ENCODE results near the gene ROR2.

ROR2 gene

DNA sequence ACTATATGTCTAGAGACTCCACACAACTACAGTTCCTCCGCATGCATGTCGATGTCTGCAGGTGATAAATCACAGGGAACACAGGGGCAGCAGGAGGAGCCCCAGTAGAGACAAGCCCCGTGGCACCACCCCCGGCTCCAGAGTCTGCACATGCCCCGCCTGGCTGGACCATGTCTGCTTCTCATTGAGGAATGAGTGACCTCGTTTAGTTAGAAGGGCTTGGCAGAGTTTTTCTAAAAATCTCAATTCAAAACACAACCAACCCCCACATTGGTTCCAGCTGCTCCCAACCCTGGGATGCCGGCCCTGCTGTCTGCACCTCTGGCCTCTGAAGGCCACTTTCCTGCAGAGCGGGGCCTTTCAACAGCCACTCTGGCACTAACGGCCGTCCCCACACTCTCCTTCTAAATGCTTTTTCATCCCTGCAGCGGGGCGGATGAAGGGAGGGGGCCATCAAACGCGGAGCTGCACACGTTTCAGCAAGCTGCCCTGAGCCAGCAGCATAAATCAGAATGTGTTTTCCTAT is 106.3 kb downstream of the ROR2 start:
- DNase-seq (ENCODE audit: low read depth in 3 of 3, low spot score in 1 of 3): no peak

DNA sequence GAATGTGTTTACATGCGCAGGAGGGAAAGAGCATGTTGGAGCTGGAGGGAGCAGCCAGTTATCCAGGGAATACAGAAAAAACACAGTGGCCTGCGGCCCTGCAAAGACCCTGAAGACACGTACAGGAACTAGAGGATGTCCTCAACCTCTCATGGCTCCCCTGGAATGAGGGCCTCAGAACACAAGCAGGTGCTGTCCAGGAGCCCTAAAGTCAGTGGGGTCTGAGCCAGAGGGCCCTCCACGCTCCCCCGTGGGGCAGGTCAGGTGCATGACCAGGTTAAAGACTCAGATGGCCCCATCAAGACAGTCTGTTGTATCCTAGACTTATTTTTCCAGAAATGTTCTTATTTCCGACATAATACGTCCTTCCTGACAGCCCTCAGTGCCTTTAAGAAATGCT is 106.9 kb downstream of the ROR2 start:
- no peak for DNase-seq (ENCODE audit: low read depth in 3 of 3, low spot score in 1 of 3)

DNA sequence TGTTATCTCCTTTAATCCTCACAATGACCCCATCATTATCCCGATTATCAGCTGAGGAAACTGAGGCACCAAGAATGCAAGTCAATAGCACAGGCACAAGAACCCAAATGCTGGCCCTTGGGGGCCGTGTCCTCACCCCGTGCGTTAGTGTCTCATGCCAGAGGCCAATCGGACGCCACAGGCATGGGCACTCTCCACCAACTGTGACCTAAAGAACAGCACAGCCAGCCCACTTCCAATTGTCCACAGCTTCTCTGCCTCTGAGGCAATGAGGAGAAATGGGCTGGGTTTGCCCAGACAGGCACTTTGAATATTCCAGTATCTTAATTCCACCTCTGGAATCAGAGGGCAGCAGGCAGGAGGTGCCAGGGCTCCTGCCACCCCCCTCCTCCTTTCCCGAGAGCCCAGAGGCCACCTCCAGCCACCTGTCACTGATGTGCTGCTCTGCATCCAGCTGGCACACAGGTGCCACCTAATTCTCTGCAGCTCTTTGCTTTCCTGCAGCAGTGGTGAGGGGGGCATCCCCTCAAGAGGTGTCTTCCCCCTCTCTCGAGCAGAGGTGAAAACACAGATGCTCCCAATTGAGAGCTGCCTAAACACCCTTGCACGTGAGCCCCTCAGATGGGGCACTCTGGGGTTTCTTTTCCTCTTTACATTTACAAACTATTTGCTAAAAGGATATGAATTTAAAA is 107.5 kb downstream of the ROR2 start:
- DNase-seq (ENCODE audit: low read depth in 3 of 3, low spot score in 1 of 3): no peak

DNA sequence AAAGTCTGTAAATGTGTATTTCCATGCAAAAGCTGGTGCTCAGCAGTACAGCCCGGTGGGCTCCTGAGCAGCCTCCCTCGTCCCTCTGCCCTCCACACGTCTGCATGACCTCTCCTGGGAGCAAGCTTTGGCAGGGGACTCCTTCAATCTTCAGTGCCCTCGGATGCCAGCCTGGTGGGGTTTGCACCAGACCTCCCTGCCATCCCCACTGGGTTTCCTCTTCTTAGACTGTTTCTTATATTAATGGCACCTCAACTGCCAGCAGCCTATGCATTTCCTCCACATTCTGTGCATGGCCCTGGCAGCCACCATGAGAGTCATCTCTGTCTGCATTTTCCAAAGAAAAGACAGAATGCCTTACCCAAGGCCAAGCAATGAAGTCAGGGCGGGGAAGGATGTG is 108.4 kb downstream of the ROR2 start:
- no peak for DNase-seq (ENCODE audit: low read depth in 3 of 3, low spot score in 1 of 3)

DNA sequence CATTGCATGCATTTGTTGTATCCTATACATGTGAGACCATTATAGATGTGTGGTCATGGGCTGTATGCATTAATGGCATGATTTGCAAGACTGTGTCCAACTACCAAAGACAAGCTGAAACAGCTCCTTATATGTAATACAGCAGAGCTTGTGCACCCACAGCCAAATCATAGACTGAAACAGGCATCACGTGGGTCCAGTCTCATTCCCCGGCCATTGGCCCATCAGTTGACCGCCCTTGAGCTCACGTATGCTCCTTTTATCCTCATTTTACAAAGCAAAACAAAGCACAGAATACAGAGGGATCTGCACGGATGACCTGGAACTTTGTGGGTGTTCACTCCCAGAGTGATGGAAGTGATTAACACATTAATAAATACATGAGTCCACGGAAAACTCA is 109.1 kb downstream of the ROR2 start:
- no peak for DNase-seq (ENCODE audit: low read depth in 3 of 3, low spot score in 1 of 3)

DNA sequence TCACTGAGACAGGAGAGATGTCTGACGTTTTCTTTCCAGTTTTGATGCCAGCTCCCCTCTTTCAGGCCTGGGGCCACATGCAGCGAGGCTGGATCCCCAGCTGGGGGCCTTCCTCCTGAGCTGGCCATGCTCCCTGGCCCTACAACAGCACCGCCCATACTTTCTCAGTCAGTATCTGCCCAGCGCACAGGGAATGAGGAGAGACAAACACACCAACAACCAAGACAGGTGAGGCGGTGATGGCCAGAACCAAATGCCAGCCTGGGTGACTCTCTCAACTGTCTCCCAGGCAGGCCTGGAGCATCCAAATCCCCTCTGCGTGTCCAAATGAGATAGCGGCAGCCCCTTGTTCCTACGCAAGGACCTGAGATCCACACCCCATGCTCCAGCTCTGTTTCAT is 109.6 kb downstream of the ROR2 start:
- DNase-seq (ENCODE audit: low read depth in 3 of 3, low spot score in 1 of 3): no peak

DNA sequence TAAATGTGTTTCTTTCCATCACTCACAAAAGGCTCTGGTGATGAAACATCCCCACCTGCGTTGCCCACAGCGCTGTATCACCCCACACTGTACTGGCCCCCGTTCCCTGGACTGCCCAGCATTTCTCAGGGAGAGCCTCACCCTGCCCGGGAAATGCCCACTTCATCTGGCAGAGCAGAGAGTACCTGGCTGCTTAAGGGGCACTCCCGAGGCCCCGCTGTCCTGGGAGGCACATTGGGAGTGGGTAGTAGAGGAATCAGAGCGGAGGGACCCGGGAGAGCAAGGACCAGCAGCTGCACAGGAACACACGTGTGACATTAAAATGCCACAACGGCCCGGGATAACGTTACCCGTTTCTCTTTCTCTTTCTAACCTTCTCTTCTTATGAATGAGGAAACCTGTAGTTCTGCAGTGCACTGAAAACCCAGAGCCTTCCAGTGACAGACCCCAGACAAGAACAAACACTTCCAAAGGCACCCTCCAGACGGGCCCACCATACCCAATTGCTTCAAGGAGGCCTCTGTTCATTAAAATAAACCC is 110.0 kb downstream of the ROR2 start:
- no peak for DNase-seq (ENCODE audit: low read depth in 3 of 3, low spot score in 1 of 3)

DNA sequence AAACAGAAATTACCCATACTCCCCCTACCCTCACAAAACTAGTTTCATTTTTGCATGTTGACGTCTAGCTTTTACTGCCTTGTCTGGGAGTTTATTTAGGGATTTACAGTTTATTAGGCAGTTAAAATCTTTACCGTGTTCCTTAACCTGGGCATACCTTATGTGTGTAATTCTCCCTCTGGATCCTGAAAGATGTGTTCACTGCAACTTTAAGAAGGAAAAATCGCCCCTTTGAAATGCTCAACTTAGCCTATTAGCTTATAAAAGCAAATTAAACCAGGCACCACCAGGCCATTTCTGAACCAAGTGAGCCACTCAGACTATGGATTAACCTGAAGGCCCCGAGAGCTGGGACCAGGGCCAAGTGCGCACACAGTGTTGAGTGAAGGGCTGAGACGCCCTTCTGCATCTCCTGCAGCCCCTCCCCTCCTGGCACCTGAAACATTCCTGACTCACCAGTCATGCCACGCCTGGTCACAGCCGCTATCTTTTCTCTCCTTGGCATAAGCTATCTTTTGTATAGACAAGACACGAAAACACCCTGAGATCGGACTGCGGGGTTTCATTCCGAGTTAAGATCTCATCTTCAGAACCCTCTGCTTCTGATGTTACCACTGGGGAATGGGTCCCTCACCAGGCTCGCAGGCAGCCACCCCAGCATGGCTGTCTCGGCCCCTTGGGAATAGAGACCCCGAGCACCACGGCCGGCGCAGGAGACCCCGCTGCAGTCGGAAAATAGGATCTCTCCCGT is 111.9 kb downstream of the ROR2 start:
- DNase-seq (ENCODE audit: low read depth in 3 of 3, low spot score in 1 of 3): no peak

DNA sequence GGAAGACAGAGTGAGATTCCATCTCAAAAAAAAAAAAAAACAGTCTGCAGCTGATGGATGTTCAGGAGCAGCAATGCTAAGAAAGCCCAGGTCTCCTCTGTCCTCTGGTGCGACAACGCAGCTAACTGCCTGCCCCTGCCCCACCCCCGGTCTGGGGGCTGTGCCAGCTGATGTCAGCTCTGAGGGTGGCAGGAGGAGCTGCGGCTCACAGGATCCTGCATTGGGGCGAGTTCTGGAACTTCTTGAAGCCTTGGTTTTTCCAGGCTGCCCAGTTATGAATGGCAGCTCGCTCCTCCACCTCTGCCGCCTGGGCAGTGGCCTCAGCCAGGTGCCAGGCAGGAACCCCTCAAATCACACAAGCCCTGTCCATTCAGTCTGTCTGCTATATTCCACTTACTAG is 113.5 kb downstream of the ROR2 start:
- no peak for DNase-seq (ENCODE audit: low read depth in 3 of 3, low spot score in 1 of 3)

DNA sequence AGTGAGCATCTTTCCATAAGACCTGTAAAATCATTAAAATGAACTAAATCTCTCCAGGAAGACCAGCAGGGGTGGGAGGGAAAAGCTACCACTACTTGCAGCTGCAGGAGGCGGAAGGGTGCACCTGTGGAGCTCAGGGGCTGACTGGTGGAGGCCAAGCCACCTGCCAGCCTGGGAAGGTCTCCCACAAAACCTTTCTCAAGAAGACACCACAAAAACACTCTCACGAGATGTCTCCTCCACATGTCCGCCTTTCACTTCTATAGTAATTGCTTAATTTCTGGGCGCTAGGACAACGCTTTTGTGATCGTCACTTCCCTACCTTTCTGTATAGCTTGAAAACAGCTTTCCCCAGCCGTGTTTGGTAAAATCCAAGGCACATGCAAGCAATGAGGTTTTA is 114.4 kb downstream of the ROR2 start:
- DNase-seq (ENCODE audit: low read depth in 3 of 3, low spot score in 1 of 3): no peak

DNA sequence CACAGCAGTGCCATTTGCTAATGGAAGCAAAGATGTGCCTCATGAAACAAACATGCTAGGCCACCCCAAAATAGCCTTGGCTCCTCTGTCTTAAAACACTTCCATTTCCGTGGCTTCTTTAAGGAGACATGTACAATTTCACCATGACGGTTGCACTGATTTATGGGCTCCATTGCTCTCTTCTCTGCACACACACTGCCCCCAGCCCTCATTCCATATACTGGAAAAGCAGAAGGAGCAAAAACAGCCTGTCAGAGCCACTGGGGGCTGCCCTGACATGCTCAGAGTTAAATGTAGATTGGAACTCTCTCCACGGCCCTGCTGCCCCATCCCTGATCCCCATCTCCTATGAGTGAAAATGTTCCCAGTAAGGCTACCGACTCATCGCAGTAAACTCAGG is 114.8 kb downstream of the ROR2 start:
- DNase-seq (ENCODE audit: low read depth in 3 of 3, low spot score in 1 of 3): no peak

DNA sequence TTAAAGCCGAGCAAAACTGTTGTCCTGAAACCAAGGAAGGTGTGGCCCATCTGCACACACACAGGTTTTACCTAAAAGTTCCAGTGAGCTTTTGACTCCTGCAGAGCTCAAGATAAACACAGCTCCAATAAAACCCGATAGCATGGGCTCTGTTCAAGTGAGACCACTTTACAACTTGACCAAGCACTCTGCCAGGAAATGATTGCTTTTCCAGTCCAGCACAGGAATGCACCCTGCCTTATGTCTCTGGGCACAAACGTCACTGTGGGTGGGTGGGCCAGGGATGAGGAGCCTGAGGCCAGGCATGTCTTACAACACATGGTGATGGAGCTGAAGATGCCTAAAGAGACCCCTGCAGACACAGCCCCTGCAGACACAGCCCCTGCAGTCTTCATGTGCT is 115.3 kb downstream of the ROR2 start:
- DNase-seq (ENCODE audit: low read depth in 3 of 3, low spot score in 1 of 3): no peak

DNA sequence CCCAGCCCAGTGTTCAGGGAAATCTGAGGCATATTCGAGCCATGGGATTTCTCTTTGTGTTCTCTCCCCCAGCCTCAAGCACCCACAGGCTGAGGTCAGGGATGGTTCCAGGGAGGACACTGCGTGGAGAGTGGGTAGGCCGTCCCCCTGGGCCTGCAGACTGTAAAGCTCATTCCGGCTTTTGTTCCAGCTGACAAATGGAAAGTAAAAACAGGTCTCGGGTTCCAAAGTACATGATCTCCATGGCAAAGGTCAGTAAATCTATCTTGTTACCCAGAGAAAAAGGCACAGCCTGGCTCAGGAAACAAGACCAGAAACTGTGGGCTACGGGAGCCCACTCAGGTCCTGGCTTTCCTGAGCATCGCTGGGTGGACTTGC is 116.2 kb downstream of the ROR2 start:
- no peak for DNase-seq (ENCODE audit: low read depth in 3 of 3, low spot score in 1 of 3)

DNA sequence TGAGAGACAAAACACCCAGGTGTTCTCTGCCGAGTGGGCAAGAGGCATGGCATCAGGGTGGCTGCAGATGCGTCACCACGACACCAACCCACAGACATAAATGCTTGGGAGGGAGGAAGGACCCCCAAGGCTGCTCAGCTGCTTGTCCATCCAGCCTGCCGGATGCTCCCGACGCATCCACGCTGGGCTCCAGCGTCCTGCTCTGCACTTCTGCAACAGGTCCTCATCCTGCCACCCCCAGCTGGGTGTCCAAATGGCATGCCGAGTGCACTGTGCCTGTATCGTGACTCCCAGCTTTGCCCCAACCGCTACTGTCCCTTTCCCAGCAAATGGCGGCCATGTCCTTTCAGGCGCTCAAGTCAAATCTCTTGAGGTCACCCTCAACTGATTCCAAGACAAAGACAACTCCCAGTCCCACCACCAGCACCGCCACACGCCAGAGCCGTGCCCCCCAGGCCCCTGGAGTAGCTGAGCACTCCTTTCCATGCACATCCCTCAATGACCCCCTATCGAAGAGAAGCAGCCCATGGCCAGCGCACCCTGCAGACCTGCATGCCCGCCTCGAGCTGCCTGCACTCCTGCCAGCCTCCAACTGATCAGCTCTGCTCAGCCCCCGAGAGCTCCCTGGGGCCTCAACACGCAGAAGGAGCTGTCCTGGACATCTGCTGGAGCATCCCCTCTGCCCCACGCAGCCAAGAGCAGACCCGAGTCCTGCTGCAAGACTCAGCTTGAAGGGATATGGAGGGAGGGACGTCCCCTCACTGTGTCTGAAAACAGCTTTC is 116.7 kb downstream of the ROR2 start:
- DNase-seq (ENCODE audit: low read depth in 3 of 3, low spot score in 1 of 3): no peak

DNA sequence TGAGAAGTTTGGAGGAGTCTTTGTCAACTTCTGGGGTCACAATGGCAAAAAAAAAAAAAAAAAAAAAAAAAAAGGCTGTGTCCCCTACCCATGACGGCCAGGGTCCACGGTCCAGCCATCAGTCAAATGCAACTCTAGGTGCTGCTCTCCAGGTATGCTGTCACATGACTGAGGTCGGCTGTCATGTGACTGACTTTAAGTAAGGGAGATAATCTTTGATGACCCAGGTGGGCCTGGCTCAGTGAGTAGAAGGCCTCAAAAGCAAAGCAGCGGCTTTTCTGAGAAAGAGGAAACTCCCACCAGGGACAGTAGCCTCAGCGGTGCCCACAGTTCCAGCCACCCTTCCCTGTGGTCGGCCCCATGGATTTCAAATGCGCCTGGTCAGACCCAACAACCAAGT is 117.7 kb downstream of the ROR2 start:
- no peak for DNase-seq (ENCODE audit: low read depth in 3 of 3, low spot score in 1 of 3)

DNA sequence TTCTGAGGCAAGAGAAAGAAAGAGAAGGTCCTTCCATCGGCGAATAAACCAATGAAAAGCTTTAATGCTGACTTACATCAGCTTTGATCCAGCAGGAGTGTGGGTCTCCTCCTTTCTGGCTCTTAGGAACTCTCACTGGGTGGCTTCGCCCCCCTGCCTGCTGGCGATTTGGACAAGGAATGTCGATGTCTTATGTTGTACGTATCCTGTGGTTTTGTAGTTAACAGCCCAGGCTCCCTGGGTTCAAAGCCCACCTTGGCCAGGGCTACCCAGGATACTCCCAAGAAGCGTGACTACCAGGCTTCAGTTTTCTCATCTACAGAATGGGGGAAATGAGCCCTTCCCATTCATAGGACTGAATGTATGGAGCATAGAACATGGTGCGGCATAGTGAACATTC is 124.2 kb downstream of the ROR2 start:
- no peak for DNase-seq (ENCODE audit: low read depth in 3 of 3, low spot score in 1 of 3)

DNA sequence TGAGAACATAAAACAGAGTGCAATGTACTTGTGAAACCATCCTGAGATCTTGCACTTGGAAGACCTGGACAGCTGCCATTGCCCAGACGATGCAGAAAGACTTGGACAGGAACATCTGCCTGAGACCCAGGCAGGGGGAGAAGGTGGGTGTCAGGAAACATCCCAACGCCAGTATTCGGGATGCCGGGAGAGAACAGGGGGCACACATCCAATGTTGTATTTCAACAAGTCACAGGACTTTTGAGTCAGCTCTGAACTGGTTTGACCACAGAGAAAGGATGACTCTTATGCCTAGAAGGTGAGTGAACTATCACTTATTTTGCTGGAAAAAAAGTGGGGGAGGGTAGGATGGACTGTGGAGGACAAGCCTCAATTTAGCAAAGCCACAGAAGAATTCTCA is 124.6 kb downstream of the ROR2 start:
- DNase-seq (ENCODE audit: low read depth in 3 of 3, low spot score in 1 of 3): no peak

DNA sequence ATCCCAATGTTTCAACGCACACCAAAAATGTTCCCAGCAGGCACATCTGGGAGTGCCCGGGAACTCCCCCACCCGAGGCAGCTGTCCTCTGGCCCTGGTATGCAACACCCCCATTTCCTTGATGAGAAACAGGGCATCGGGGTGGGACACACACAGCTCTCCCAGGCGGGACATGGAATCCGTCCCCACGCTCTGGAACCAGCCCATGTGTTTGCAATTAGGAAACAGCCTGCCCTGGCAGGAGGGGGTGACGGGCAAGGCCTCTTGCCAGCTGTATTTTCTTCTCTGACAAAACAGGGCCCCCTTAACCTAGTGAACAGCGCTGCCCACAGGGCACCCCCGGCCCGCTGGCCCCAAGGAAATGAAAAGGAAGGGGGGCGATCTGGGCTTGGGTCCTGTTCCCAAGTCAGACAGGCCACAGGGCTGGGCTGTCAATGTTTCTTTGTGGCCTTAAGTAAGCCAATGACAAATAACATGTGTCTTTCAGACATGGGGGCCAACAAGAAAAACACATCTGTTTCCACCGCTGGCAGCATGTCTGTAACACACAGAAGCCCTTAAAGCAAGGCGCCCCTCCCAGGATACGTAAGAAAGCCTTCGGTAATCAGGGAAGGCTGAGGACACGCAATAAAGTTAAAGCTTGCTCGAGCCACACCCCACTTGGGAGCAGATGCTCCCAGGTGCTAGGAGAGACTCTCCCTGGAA is 125.3 kb downstream of the ROR2 start:
- no peak for DNase-seq (ENCODE audit: low read depth in 3 of 3, low spot score in 1 of 3)

DNA sequence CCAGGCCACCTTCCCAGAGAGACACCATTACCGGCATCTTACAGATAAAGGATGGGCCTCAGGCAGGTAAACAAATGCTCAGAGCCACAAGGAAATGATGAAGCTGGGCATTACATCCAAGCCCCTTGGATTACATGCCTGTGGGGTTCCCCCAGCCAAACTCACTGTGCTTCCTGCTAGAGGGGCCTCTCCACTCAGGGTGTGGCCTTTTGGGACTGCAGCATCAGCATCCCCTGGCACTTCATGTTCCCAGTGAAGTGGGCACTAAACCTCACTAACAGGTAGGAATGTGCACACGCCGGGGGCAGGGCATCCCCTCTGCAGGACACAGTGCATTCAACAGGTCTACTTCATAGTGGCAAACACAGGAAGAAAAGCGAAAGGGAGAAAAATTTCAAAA is 125.9 kb downstream of the ROR2 start:
- no peak for DNase-seq (ENCODE audit: low read depth in 3 of 3, low spot score in 1 of 3)

DNA sequence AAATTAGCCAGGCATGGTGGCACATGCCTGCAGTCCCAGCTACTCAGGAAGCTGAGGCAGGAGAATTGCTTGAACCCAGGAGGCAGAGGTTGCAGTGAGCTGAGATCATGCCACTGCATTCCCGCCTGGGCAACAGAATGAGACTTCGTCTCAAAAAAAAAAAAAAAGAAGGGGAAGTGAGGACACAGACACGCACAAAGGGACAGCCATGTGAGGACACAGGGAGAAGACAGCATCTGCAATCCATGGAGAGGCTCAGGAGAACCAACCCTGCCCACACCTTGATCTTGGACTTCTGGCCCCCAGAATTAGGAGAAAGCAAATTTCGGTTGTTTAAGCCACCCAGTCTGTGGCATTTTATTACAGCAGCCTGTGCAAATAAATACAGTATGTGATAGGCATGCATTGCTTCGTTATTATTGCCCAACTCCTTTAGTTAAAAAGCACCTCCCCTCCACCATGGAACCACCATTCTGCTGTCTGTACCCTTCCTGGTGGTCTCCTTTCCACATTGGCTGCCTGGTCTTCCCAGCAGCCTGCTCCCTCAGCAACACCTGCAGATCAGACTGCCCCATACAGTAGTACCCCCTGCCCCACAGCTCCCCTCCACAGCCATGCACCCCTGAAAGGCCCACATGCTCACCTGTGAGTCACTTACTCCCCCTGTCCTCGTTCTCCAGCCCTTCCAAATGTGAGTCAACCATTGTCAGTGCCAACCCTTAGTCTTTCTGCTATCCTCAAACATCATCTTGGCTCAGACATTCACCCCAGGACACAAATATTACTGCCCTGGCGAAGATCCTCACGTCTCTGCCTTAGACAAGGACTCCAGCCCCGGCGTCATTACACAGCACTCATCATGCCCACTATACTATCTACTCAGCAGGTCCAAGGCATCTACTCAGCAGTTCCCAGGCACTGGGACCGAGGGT is 128.8 kb downstream of the ROR2 start:
- DNase-seq (ENCODE audit: low read depth in 3 of 3, low spot score in 1 of 3): no peak

All from stimulated activated CD4-positive, alpha-beta T cell treated with anti-CD3 and anti-CD28 coated beads, TNF-alpha, amount 100 ng/mL, for 1 hour (primary cell).